HG02840 (cell line): ENCODE data around the gene THSD4.

Experiments used
- ATAC-seq: cut with Tn5 transposase; IDR thresholded peaks from one replicate; pipeline ENCODE4 v1.9.1; 2021; ENCODE audit warnings: mild to moderate bottlenecking, moderate library complexity, moderate number of reproducible peaks; ENCODE audit not compliant: unreplicated experiment, low FRiP score

The THSD4 gene

DNA sequence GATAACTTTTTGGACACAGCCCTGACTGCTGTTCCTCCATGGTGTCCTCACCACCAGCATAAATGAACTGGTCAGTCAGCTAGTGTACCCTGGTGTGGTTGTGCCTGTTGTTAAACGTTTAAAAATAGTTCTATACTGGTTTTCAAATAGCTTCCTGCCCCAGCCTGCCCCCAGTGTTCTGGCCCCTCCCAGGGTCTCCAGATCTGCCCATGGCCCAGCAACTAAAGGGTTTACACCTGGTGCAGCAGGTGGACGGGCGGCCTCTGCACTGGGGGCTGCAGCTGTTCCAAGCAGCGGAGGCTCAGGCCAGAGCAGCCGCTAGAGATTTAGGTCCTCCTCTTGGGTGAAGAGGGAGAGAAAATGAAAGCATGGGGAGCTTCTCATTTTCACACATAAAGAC lies 689.0 kb downstream of the THSD4 start:
- ATAC-seq = no peak

DNA sequence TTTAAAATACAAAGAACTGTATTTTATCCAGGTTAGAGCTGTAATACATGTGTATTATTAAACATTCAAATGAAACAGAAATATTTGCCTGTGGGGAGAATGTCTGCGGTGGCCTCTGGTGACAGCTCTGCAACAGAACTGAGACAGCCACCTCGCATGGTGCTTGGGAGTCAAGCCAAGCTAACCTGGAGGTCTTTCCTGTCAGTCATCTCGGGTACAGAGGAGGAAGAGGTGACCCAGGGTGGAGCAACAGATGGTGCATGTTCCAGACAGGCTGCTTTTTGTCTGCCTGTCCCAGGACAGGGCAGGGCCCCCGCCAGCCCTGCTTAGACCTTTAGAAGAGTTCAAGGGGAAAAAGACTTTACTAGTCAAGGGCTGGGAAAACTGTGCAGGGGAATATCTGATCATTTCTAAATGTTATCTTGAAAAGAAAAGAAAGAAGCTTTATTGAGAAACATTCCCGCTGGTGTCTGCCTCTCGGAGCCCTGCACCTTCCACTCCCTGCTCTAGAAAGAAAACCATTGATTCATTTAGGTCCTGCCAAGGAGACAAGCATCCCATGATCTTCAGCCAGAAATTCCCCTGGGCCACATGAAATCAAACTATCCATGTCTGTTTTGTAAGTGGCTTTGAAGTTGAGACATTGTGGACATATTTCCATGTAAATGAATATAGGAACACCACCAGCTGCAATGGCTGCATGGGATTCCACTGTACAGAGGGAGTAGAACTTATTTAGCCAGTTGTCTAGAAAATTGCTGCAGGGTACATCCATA lies 689.6 kb downstream of the THSD4 start:
- no peak for ATAC-seq

DNA sequence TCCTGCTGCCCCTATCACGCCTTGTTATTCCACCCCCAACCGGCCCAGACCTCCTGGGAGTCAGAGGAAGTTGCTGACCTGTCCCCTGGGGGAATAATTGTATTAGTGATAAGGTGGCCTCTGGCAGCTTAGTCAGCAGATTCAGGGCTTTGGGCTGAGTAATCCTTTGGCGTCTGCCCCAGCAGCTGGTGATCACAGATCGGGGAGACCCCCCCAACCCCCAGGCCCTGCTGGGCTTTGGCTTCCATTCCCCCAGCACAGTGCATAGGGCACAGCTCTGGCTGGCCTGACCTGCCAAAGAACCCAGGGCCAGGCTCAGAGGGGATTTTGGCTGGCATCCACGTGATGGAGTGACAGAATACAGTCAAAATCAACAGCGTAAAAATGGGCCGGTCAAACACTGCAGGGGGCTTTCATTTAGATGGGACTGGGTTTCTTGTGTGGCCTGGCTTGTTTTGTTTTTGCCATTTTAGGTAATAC lies 691.2 kb downstream of the THSD4 start:
- ATAC-seq = no peak

DNA sequence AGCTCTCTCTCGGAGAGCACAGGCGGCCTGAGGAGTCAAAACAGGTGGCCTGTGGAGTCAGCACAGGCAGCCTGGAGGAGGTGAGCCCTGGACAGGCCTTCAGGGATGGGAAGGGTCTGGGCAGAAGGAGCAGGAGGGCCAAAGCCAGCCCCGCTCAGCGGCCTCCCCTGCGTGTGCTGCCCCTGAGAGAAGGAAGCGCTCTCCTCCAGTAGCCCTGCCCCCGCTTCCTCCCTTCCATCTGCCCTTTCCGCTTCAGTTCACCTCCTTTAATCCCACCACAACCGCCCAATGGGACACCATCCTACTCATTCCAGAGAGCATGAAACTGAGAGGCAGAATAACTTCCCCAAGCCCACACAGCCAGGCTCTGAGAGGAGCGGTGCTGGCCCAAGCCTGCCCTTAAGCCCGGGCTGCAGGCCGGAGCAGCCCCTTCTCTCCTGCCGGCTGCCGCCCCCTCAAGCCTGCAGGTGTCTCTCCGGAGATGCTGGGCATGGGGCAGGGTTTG lies 691.9 kb downstream of the THSD4 start:
- ATAC-seq = no peak

DNA sequence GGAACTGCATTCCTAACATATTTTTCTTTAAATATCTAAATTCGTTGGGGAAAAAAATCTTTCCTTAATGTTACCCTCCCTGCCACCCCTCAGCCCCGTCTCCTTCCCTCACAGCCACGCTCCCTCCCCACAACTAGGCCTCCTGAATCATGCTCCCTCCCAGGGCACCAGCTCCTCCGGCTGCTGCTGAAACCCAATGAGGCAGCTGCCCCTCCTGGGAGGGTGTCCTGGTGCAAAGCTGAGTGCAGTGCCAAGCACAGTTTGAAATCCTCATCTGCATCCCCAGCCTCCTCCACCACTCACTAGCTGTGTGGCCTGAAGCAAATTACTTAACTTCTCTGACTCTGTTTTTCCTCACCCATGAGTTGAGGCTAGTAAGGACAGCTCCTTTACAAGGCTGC lies 692.4 kb downstream of the THSD4 start:
- ATAC-seq = no peak

DNA sequence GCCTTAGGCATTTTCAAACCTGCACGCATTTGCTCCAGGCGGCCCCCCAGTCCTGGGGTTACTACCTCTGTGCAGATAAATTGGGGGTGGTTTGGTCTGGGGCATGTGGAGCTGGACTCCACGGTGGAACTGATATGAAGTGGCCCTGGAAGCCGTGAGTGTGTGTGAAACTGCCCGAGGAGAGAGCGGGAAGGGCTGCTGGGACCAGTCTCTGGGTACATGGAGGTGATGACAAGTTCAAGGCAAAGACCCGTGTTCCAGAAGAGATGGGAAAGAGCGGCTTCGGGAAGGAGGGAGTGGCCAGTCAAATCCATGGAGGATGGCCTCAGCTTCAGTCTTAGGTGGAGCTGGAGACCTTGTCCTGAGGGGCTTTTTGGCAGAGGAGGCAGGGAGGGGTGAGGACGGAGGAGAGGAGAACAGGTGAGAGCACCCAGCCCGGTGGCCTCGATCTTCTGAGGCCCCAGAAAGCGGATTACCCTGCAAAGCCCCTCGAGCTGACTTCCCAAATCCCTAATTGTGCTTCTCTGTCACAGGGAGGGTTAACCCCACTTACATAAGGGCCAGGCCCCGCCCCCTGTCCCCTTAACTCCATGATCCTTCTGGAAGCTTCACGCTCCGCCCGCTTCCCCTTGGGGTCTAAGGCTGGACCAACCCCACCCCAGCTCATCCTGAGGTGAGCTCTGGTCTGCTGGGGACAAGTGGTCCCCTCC lies 693.2 kb downstream of the THSD4 start:
- no peak for ATAC-seq

DNA sequence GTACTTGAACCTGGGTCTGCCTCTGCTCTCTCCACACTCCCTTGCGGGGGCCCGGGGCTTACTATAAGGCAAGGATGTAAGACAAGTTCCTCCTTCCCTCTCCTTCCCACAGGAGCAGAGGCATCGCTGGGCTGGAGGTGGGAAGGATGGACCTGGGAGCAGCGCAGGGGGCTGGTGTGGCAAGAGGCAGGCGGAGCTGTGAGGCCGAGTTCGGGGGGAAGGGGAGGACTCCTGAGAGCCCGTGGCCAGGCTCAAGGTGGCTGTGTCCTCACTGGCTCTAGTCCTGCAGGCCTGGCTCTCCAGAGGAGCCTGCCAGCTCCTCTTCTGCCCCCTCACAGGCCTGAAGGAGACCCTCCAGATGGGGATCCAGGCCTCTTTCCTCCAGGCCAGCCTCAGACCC lies 694.1 kb downstream of the THSD4 start:
- ATAC-seq = no peak

DNA sequence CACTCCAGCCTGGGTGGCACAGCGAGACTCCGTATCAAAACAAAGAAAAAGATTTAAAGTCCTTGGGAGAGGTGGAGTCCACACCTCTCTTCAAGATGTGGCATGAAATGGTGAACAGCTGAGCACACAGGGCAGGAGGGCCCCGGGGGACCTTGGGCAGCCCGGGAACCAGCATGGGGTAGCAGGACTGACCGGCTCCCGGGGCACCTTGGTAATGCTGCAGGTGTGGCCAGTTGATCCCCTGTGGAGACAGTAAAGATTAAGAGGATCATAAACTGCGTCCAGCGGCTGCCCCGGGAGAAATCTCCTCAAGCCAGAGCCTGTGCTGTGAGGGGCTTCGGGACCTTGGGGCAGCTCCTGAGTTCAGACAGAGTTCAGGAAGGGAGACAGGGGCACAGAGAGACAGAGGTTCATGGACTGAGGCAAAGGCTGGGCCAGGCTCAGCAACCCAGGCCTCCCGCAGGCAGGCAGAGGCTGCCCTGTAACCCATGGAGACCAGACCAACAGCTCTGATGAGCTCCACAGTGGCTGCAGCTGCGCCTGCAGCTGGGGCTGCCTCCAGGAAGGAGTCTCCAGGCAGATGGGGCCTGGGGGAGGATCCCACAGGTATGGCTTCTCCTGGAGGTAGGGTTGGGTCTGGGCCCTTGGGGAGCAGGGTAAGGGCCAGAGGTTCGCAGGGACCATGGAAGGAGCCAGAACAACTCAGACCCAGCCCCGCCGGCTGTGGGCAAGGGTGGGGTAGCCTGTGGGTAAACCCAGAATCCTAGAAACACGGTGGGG lies 695.2 kb downstream of the THSD4 start, which contains the start of gene NR2E3:
NR2E3 (plus strand) TSS at position 299 of the 780 bp plus-strand sequence; CDS start at position 489, 190 bp downstream.
- no peak for ATAC-seq

DNA sequence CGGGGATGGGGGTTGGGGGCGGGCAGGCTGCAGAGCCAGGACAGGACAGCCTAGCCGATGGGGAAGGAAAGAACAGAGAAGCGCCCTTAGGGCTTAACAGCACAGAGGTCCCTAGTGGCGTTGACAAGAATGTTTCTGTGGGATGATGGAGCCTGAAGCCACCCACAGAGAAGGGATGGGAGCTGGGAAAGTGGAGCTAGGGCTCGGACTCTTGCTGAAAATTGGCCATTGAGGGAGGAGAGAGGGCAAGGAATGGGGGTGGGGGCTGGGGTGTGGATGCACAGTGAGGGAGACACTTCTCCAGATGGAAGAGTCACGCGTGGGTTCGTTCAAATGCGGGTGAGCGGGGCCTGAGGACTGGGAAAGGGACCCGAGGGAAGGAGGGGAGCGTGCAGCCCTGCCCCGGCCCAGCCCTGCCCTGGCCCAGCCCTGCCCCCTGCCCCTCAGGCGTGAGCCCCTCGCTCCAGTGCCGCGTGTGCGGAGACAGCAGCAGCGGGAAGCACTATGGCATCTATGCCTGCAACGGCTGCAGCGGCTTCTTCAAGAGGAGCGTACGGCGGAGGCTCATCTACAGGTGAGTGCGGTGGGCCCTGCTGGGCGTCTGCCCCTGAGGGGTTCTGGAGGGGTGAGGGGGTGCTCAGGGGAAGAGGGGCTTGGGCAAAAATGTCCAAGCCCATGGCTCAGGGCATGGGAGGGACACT lies 695.9 kb downstream of the THSD4 start:
- ATAC-seq = no peak

DNA sequence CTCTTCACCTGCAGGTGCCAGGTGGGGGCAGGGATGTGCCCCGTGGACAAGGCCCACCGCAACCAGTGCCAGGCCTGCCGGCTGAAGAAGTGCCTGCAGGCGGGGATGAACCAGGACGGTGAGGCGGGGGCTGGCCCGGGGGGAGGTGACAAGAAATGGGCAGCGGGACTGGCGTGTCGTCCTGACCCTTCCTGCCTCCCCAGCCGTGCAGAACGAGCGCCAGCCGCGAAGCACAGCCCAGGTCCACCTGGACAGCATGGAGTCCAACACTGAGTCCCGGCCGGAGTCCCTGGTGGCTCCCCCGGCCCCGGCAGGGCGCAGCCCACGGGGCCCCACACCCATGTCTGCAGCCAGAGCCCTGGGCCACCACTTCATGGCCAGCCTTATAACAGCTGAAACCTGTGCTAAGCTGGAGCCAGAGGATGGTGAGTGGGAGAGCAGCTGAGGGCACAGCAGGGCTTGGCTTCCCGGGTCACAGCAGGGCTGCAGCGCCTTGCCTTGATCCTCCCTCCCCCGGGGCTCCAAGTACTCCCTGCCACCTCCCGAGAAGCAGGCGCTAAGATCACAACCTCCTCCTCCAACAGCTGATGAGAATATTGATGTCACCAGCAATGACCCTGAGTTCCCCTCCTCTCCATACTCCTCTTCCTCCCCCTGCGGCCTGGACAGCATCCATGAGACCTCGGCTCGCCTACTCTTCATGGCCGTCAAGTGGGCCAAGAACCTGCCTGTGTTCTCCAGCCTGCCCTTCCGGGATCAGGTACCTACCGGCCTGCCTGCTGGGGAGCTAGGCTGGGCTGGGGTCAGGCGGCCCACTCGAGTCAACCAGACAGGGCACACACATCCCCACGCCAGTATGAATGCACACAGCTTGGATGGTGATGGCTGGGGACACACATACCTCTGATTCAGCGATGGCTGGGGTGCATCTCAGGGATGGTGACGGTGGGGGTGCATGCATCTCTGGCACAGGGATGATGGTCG lies 696.8 kb downstream of the THSD4 start:
- ATAC-seq = no peak

DNA sequence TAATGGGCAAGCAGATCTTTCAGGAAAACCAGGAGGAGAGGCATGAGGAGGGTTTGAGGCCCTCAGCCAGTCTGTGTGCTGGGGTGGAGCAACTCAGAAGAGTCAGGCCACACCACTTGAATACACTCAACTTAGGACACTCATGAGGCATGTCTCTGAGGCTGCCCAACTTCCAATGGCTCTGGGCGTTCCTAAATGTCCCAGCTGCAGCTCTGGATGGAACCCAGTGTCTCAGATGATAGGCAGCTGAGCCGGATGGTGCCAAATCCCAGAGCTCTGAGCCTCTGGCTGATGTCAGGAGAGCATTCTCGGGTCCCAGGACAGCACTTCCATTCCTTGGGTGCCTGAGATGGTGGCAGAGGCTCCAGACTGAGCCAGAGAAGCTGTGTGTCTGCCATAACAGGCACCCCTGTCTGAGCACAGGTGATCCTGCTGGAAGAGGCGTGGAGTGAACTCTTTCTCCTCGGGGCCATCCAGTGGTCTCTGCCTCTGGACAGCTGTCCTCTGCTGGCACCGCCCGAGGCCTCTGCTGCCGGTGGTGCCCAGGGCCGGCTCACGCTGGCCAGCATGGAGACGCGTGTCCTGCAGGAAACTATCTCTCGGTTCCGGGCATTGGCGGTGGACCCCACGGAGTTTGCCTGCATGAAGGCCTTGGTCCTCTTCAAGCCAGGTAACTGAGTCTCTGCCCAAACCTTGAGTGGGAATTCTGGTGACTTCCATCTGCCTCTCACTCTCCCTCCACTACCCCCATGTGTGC lies 697.9 kb downstream of the THSD4 start:
- ATAC-seq = no peak

DNA sequence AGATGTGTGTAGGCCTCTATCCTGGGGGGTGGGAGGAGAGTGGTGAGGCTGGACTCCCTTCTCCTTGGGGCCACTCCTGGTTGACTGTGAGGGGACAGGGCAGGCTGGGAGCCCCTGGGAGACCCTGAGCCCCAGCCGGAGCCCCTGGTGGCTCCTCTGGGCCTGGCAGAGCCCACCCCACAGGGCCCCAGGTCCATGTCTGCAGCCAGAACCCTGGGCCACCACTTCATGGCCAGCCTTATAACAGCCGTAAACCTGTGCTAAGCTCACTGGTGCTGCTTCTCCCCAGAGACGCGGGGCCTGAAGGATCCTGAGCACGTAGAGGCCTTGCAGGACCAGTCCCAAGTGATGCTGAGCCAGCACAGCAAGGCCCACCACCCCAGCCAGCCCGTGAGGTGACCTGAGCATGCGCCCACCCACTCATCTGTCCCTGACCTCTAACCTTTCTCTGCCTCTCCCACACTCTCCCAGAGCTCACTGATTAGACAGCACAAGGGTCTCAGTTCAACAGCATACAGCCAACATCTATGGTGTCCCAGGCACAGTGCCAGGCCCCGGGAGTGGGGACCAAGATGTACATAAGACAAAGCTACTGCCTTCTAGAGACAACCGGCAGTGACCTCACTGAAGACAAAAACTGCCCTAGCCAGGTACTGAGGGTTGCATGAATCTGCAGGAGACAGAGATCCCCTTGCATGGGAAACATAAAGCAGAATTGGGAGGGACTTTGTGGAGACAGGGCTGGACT lies 698.6 kb downstream of the THSD4 start:
- no peak for ATAC-seq

DNA sequence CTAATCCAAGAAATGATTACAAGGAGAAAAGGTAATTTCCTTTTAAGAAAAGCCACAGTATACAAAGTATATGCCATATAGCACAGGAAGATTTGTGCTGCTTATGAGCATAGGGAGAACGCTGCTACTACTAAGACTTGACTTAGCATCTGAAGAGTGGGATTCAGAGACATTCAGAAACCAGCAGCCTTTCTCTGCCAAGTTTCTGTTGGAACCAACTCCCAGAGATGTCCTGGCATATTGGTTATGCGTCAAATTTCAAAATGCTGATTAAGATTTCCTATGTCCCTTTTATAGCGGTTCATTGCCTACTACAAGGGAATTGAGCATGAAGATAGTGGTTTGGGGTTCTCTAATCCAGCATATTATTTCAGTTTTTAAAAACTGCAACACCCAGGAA lies 700.0 kb downstream of the THSD4 start:
- no peak for ATAC-seq

DNA sequence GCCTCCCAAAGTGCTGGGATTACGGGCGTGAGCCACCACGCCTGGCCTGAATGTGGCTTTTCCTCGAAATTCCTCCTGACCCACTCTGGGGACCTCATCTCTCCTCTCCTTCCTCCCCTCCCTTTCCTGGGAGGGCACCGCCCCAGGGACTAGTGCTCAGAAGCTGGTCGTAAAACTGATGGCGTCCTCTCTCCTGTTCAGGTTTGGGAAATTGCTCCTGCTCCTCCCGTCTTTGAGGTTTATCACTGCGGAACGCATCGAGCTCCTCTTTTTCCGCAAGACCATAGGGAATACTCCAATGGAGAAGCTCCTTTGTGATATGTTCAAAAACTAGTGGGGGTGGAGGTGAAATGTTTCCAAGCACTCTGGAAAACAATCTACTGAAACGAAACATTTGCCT lies 702.1 kb downstream of the THSD4 start:
- no peak for ATAC-seq

DNA sequence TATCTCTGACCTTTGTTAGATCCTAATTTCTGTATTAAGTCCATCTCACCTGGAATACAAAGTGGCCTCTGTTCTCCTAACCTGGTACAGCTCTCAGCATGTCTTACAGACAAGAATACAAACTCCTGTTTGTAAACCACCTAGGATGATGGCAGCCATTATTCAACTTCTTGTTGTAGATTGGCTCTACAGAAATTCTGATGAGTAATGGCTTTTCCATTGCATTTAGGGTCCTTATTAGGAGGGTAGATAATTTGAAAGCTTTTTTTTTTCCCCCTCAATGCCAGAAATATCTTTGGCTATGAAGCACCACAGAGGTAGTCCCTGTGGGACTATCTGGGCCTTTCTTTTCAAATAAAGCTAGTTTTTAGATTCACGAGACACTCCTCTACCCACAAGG lies 704.9 kb downstream of the THSD4 start:
- ATAC-seq = no peak

DNA sequence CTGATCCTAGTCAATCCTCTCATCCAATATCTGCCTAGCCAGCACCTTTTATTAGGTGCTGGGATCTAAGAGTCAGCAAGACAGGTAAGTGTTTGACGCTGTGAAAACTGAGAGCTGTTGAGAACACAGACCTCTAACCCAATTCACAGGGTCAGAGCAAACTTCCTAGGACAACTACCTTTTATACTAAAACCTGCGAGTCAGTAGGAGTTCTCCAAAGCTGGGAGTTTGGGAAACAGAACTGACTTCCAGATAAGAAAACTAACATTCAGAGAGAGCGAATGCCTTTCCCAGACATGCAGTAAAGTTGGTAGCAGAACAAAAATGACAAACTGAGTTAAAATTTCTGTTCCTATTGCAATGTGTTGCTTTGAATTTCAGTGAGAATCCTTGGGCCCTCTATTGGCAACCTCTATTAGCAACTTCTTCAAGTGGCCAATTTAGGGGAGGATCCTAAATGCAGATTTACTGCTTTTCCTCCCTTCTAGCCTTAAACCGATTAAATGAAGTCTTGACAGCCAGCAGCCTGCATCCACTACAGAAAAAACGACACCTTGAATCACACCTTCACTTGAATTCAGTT lies 706.4 kb downstream of the THSD4 start:
- ATAC-seq = no peak

DNA sequence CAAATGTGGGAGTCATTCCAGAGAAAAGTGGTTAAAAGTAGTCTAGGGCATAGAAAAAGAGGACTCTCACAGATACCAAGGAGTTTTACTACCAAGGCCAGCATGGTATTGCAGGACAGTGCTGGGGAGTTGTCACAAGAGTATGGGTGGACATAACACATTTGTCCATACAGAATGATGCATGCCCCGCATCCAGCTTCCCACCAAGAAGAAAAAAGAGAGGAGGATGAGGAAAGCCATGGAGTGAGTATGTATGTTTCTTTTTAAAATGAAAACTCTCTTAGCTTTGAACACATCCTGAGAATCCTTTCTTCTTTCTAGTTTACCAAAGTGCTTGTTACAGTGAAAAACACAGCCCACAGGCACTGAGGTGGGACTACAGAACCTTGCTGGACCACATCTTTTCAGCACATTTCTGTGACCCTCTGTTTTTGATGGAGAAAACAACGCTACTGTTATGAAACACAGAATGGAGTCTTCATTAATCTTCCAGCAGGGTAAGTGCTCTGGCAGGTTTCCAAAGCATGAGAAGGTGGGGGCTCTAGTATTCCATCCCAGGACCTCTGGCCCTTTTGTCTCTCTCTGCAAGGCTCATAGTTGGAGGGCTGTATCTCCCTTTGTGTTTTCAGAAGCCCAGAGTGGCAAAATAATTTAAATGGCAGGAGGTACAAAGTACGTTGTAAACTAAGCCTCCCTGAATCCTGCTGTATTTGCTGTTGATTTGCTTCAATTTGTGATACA lies 707.8 kb downstream of the THSD4 start:
- no peak for ATAC-seq
